ENCODE data around the gene IFNLR1.

DNA sequence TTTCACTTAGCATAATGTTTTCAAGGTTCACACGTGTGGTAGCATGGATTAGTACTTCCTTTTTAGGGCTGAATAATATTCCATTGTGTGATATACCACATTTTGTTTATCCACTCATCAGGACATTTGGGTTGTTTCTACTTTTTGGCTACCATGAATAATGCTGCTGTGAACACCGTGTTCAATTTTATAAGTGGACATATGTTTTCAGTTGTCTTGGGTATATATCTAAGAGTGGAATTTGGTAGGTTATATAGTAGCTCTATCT is 47.9 kb downstream of the IFNLR1 start:
- TF ChIP-seq CTCF (IDR thresholded peaks at IDR 0.05) (no peak), POLR2A (IDR thresholded peaks at IDR 0.05) (no peak)
